Activated gamma-delta T cell (primary cell): ENCODE data around the gene TMCO4.
"Not testable (repeated sequence)": the region's sequence is repeated elsewhere in the genome, so short reads cannot be mapped to it uniquely, and the experiment has no call there.

Source experiments
- DNase-seq: peaks from one replicate; lab custom pipeline; 2025; lab: John Stamatoyannopoulos, UW
- total RNA-seq, 2 donors: gene quantifications; one replicate each; lab custom pipeline; 2026; lab: John Stamatoyannopoulos, UW

The TMCO4 gene
- 18.9 to 25.6 reads per million in 2 donors for total RNA-seq

- peak; percentile 37 for DNase-seq
Measured at GRCh38 chr1:19799230-19800075, at the start of gene TMCO4. Gene TMCO4 (minus strand): TSS chr1:19799916. CDS start chr1:19780758, 19,158 bp downstream.

- not testable (repeated sequence) for DNase-seq
Measured at GRCh38 chr1:19849307-19849706, 49.6 kb upstream of the TMCO4 start.

- not testable (repeated sequence) for DNase-seq
Measured at GRCh38 chr1:19847334-19847733, 47.6 kb upstream of the TMCO4 start.

- no peak for DNase-seq
Measured at GRCh38 chr1:19846338-19846737, 46.6 kb upstream of the TMCO4 start.

GRCh38 chr1:19845555-19845954 is 45.8 kb upstream of the TMCO4 start:
- no peak for DNase-seq

GRCh38 chr1:19844731-19845495 is 45.2 kb upstream of the TMCO4 start:
- no peak for DNase-seq

GRCh38 chr1:19840228-19840627 is 40.5 kb upstream of the TMCO4 start:
- DNase-seq = no peak

GRCh38 chr1:19837866-19838265 is 38.1 kb upstream of the TMCO4 start:
- DNase-seq = no peak

GRCh38 chr1:19835578-19835977 is 35.9 kb upstream of the TMCO4 start:
- no peak for DNase-seq

GRCh38 chr1:19831441-19831840 is 31.7 kb upstream of the TMCO4 start:
- no peak for DNase-seq

GRCh38 chr1:19828546-19828945 is 28.8 kb upstream of the TMCO4 start:
- no peak for DNase-seq

GRCh38 chr1:19825298-19825697 is 25.6 kb upstream of the TMCO4 start:
- no peak for DNase-seq

- no peak for DNase-seq
Measured at GRCh38 chr1:19824541-19824940, 24.8 kb upstream of the TMCO4 start.

- DNase-seq = no peak
Measured at GRCh38 chr1:19824036-19824435, 24.3 kb upstream of the TMCO4 start.

GRCh38 chr1:19819701-19820100 is 20.0 kb upstream of the TMCO4 start:
- DNase-seq = no peak

- DNase-seq = no peak
Measured at GRCh38 chr1:19818324-19818723, 18.6 kb upstream of the TMCO4 start.

- DNase-seq = no peak
Measured at GRCh38 chr1:19817160-19817559, 17.4 kb upstream of the TMCO4 start.

GRCh38 chr1:19816737-19817086 is 17.0 kb upstream of the TMCO4 start:
- not testable (repeated sequence) for DNase-seq

- no peak for DNase-seq
Measured at GRCh38 chr1:19815801-19816736, 16.4 kb upstream of the TMCO4 start.

GRCh38 chr1:19814681-19815503 is 15.2 kb upstream of the TMCO4 start, which contains the start of gene RNF186:
Gene RNF186 (minus strand): TSS chr1:19815283. CDS start chr1:19815101, 182 bp downstream.
- DNase-seq = no peak

GRCh38 chr1:19814244-19814661 is 14.5 kb upstream of the TMCO4 start:
- no peak for DNase-seq
